Stimulated activated CD8-positive, alpha-beta memory T cell treated with anti-CD3 and anti-CD28 coated beads, Interleukin-4, amount 100 ng/mL, for 24 hours (primary cell): ENCODE results near the gene NOTCH2NLA.
"Not testable (repeated sequence)": the region's sequence is repeated elsewhere in the genome, so short reads cannot be mapped to it uniquely, and the experiment has no call there.

ENCODE experiments used
- DNase-seq: peaks from one replicate; pipeline ENCODE4 v3.0.0-alpha.2; 2020; ENCODE audit warnings: low read depth

Gene NOTCH2NLA

DNA sequence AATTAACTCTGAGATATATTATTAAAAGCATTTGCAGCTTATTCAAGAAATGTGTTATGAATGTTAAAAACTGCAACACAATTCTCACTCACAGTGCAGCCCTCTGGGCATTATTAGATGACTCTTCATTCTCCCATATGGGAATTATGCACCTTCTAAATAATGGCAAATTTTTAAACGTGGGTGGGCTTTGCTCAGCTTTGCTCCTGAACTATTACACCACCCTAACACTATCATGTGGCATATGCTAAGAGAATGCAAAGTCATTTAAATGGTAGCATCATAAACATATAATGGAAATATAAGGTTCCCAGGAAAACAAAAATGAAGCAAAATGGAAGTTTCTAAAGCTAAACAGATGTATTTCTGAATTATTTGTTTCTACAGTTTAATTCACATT is 61.5 kb downstream of the NOTCH2NLA start:
- not testable (repeated sequence) for DNase-seq

GRCh38 chr1:146144465-146144864 is 84.4 kb downstream of the NOTCH2NLA start, which contains the start of gene NBPF10:
Gene NBPF10 (minus strand): TSS chr1:146144804. CDS start chr1:146144769, 35 bp downstream.
- not testable (repeated sequence) for DNase-seq
